ENCODE results near the gene REPS1. TPM values are rescaled to one million over a fixed set of nuclear protein-coding genes. Genes with fewer than 3 reads are reported as not detected.

Gene REPS1
- total RNA-seq (2021) (63.4 and 64.9 TPM in 2 replicates), Bru-seq, nascent RNA (percentile 91 among the genes with signal in this experiment), BruChase-seq, experiment 1, labeled RNA remaining after a 2-hour chase (percentile 87 among the genes with signal in this experiment), BruChase-seq, experiment 2, labeled RNA remaining after a 6-hour chase (percentile 80 among the genes with signal in this experiment)
- long read RNA-seq, full-length matches to known transcripts, result 60 of 90 reads
- long read RNA-seq, partial matches to known transcripts, result 15 of 90 reads
- long read RNA-seq, other reads (novel, unspliced or antisense), result 15 of 90 reads

GRCh38 chr6:138987643-138988468 lies at the start of gene REPS1:
Gene REPS1, minus strand, starts transcription at chr6:138988253. Its CDS starts 571 bp downstream, at chr6:138987682.
- H3K4me3 ChIP-seq (ENCODE audit: low read depth, low read length, poor library complexity, severe bottlenecking), result peak within 1 kb of the TSS; percentile 72
- peak; percentile 95 for DNase-seq (ENCODE audit: low spot score)
- H3K27ac ChIP-seq (ENCODE audit: low read depth, low read length, poor library complexity, severe bottlenecking), result peak within 1 kb of the TSS; percentile 91
- TF ChIP-seq CTCF (conservative IDR thresholded peaks at IDR 0.05; ENCODE audit: low read depth, low read length) (peak; percentile 95), EZH2 (IDR thresholded peaks at IDR 0.05; ENCODE audit: borderline replicate concordance, low read depth, low read length, poor library complexity, severe bottlenecking) (no peak)
- peaks cover 13% of the 10 kb centered on the region for H3K4me1 ChIP-seq (ENCODE audit: insufficient read depth, low read length, poor library complexity, severe bottlenecking)
- H3K36me3 ChIP-seq (ENCODE audit: insufficient read depth, low read length, poor library complexity, severe bottlenecking), result no peaks in the 10 kb centered on the region
- ChIA-PET CTCF (interaction anchor here (0.6 kb wide), 1 partner anchor 1531 kb away, joined by 3 read pairs; no protein-coding TSS in a partner anchor), POLR2A (ENCODE audit: low non-redundant PET) (interaction anchor here (0.6 kb wide), 1 partner anchor 172 kb away, joined by 4 read pairs; no protein-coding TSS in a partner anchor)
- BruUV-seq (replicated peaks), result no TSS peak
- H3K9me3 ChIP-seq (ENCODE audit: low read depth, low read length, poor library complexity, severe bottlenecking), result no peaks in the 10 kb centered on the region
- intact Hi-C loops (cut with micrococcal nuclease; ENCODE audit: unreplicated experiment), result loop anchor here (1.0 to 10.0 kb wide), 2 partner anchors 172 to 377 kb away; no protein-coding TSS in a partner anchor
- H3K27me3 ChIP-seq (replicated peaks; ENCODE audit: insufficient read depth, low read depth, low read length, poor library complexity), result no peaks in the 10 kb centered on the region

GRCh38 chr6:139037490-139037889 lies 49.4 kb upstream of the REPS1 start:
- Histone ChIP-seq H3K36me3 (ENCODE audit: insufficient read depth, low read length, poor library complexity, severe bottlenecking) (peaks cover 6% of the 10 kb centered on the region), H3K4me1 (ENCODE audit: insufficient read depth, low read length, poor library complexity, severe bottlenecking) (no peaks in the 10 kb centered on the region), H3K27ac (ENCODE audit: low read depth, low read length, poor library complexity, severe bottlenecking) (no peak overlapping the region), H3K4me3 (ENCODE audit: low read depth, low read length, poor library complexity, severe bottlenecking) (no peak overlapping the region), H3K27me3 (replicated peaks; ENCODE audit: insufficient read depth, low read depth, low read length, poor library complexity) (no peaks in the 10 kb centered on the region), H3K9me3 (ENCODE audit: low read depth, low read length, poor library complexity, severe bottlenecking) (no peaks in the 10 kb centered on the region)
- CTCF ChIA-PET, result no interaction called here
- no TSS peak for BruUV-seq (replicated peaks)
- DNase-seq (ENCODE audit: low spot score), result no peak
- intact Hi-C loops (cut with micrococcal nuclease; ENCODE audit: unreplicated experiment), result no loop called here
- POLR2A ChIA-PET (ENCODE audit: low non-redundant PET), result interaction anchor here (0.8 kb wide), 1 partner anchor 274 kb away, joined by 3 read pairs; no protein-coding TSS in a partner anchor
- TF ChIP-seq CTCF (conservative IDR thresholded peaks at IDR 0.05; ENCODE audit: low read depth, low read length) (no peak), EZH2 (IDR thresholded peaks at IDR 0.05; ENCODE audit: borderline replicate concordance, low read depth, low read length, poor library complexity, severe bottlenecking) (no peak)

GRCh38 chr6:139030228-139030963 lies 42.3 kb upstream of the REPS1 start:
- peak overlapping the region; percentile 81 for H3K27ac ChIP-seq (ENCODE audit: low read depth, low read length, poor library complexity, severe bottlenecking)
- H3K9me3 ChIP-seq (ENCODE audit: low read depth, low read length, poor library complexity, severe bottlenecking), result no peaks in the 10 kb centered on the region
- TF ChIP-seq CTCF (conservative IDR thresholded peaks at IDR 0.05; ENCODE audit: low read depth, low read length) (no peak), EZH2 (IDR thresholded peaks at IDR 0.05; ENCODE audit: borderline replicate concordance, low read depth, low read length, poor library complexity, severe bottlenecking) (no peak)
- no peaks in the 10 kb centered on the region for H3K27me3 ChIP-seq (replicated peaks; ENCODE audit: insufficient read depth, low read depth, low read length, poor library complexity)
- intact Hi-C loops (cut with micrococcal nuclease; ENCODE audit: unreplicated experiment), result no loop called here
- POLR2A ChIA-PET (ENCODE audit: low non-redundant PET), result no interaction called here
- H3K36me3 ChIP-seq (ENCODE audit: insufficient read depth, low read length, poor library complexity, severe bottlenecking), result peaks cover 6% of the 10 kb centered on the region
- H3K4me3 ChIP-seq (ENCODE audit: low read depth, low read length, poor library complexity, severe bottlenecking), result peak overlapping the region; percentile 77
- peak; percentile 15 for DNase-seq (ENCODE audit: low spot score)
- H3K4me1 ChIP-seq (ENCODE audit: insufficient read depth, low read length, poor library complexity, severe bottlenecking), result peaks cover 19% of the 10 kb centered on the region
- BruUV-seq (replicated peaks), result no TSS peak
- CTCF ChIA-PET, result no interaction called here
